ENCODE measurements around the gene WDR3.

- TF ChIP-seq CTCF (IDR thresholded peaks at IDR 0.05; ENCODE audit: low read length): no peak
- no peak for TF ChIP-seq EZH2 (IDR thresholded peaks at IDR 0.05; ENCODE audit: borderline replicate concordance, low read length)
Measured at GRCh38 chr1:118008011-118008410, 78.5 kb downstream of the WDR3 start.

Data from OCI-LY1 (cell line).